WTC11 (cell line): ENCODE measurements around the gene ADAM17.

ENCODE experiments used
- CTCF ChIP-seq: fragments of 200-600 bp; IDR thresholded peaks from 2 replicates; pipeline ENCODE4 v1.8.0; 2022; ENCODE audit warnings: antibody characterized with exemption
- IRF1 ChIP-seq: sonication (generic); formaldehyde crosslinking; IDR thresholded peaks from 2 replicates; pipeline ENCODE4 v1.8.0; 2023; ENCODE audit warnings: missing genetic modification reagents
- JUN ChIP-seq: sonication (generic); formaldehyde crosslinking; IDR thresholded peaks from 2 replicates; pipeline ENCODE4 v1.8.0; 2023; ENCODE audit warnings: mild to moderate bottlenecking, missing genetic modification reagents
- NR3C1 ChIP-seq: sonication (generic); formaldehyde crosslinking; conservative IDR thresholded peaks from 2 replicates; pipeline ENCODE4 v1.8.1; 2023; ENCODE audit warnings: low read depth, mild to moderate bottlenecking, missing genetic modification reagents

GRCh38 chr2:9441556-9441955 is 114.1 kb downstream of the ADAM17 start:
- no peak for TF ChIP-seq IRF1
- no peak for TF ChIP-seq CTCF
- no peak for TF ChIP-seq JUN (CRISPR knock-in tag)
- no peak for TF ChIP-seq NR3C1 (CRISPR knock-in tag)
